ENCODE data around the gene TMEM114.
A peak's percentile ranks its signal among the peaks of the same experiment; 100 is the strongest.

Gene TMEM114

GRCh38 chr16:8591451-8591850 is 1.1 kb upstream of the TMEM114 start:
- no peak for ATAC-seq (ENCODE audit: low read depth)
- H3K27me3 Mint-ChIP-seq, result peaks cover 17% of the 10 kb centered on the region
- peaks cover 2% of the 10 kb centered on the region for H3K36me3 Mint-ChIP-seq
- peaks cover 4% of the 10 kb centered on the region for H3K4me1 Mint-ChIP-seq
- DNase-seq (ENCODE audit: low spot score in 2 of 2), result no peak
- no peak overlapping the region for H3K27ac Mint-ChIP-seq
- H3K4me3 Mint-ChIP-seq, result no peak overlapping the region
- peaks cover 2% of the 10 kb centered on the region for H3K9me3 Mint-ChIP-seq

GRCh38 chr16:8590811-8591210 is 500 bp upstream of the TMEM114 start:
- DNase-seq (ENCODE audit: low spot score in 2 of 2), result no peak
- Mint-ChIP-seq H3K36me3 (peaks cover 2% of the 10 kb centered on the region), H3K27ac (no peak overlapping the region), H3K27me3 (peaks cover 15% of the 10 kb centered on the region), H3K4me3 (no peak overlapping the region), H3K4me1 (peaks cover 4% of the 10 kb centered on the region), H3K9me3 (no peaks in the 10 kb centered on the region)
- ATAC-seq (ENCODE audit: low read depth), result no peak

- no peak for ATAC-seq (ENCODE audit: low read depth)
Measured at GRCh38 chr16:8589057-8589899, 1.0 kb downstream of the TMEM114 start.

GRCh38 chr16:8588682-8589056 is 1.6 kb downstream of the TMEM114 start:
- Mint-ChIP-seq H3K4me3 (no peak overlapping the region), H3K9me3 (peaks cover 2% of the 10 kb centered on the region), H3K4me1 (peaks cover 4% of the 10 kb centered on the region), H3K27ac (no peak overlapping the region), H3K36me3 (peaks cover 2% of the 10 kb centered on the region), H3K27me3 (peaks cover 12% of the 10 kb centered on the region)
- DNase-seq (ENCODE audit: low spot score in 2 of 2) (no peak), ATAC-seq (ENCODE audit: low read depth) (no peak)

More at GRCh38 chr16:8589057-8589899, 1.0 kb downstream of the TMEM114 start:
- Mint-ChIP-seq H3K27me3 (peaks cover 12% of the 10 kb centered on the region), H3K4me3 (no peak overlapping the region), H3K27ac (no peak overlapping the region), H3K9me3 (peaks cover 2% of the 10 kb centered on the region), H3K36me3 (peaks cover 2% of the 10 kb centered on the region), H3K4me1 (peaks cover 4% of the 10 kb centered on the region)
- no peak for DNase-seq (ENCODE audit: low spot score in 2 of 2)

GRCh38 chr16:8587065-8587464 is 3.2 kb downstream of the TMEM114 start:
- Mint-ChIP-seq H3K27me3 (peaks cover 20% of the 10 kb centered on the region), H3K36me3 (peaks cover 2% of the 10 kb centered on the region), H3K27ac (no peak overlapping the region), H3K9me3 (peaks cover 2% of the 10 kb centered on the region), H3K4me3 (no peak overlapping the region), H3K4me1 (peaks cover 9% of the 10 kb centered on the region)
- DNase-seq (ENCODE audit: low spot score in 2 of 2), result no peak
- ATAC-seq (ENCODE audit: low read depth), result no peak

GRCh38 chr16:8585857-8586256 is 4.5 kb downstream of the TMEM114 start:
- Mint-ChIP-seq H3K27me3 (peaks cover 23% of the 10 kb centered on the region), H3K27ac (no peak overlapping the region), H3K4me1 (peaks cover 13% of the 10 kb centered on the region), H3K4me3 (no peak overlapping the region), H3K36me3 (peaks cover 2% of the 10 kb centered on the region), H3K9me3 (peaks cover 2% of the 10 kb centered on the region)
- no peak for ATAC-seq (ENCODE audit: low read depth)
- no peak for DNase-seq (ENCODE audit: low spot score in 2 of 2)

GRCh38 chr16:8585041-8585440 is 5.3 kb downstream of the TMEM114 start:
- H3K4me1 Mint-ChIP-seq, result peaks cover 12% of the 10 kb centered on the region
- ATAC-seq (ENCODE audit: low read depth) (no peak), DNase-seq (ENCODE audit: low spot score in 2 of 2) (no peak)
- H3K27me3 Mint-ChIP-seq, result peaks cover 20% of the 10 kb centered on the region
- peaks cover 2% of the 10 kb centered on the region for H3K9me3 Mint-ChIP-seq
- peaks cover 2% of the 10 kb centered on the region for H3K36me3 Mint-ChIP-seq
- no peak overlapping the region for H3K27ac Mint-ChIP-seq
- no peak overlapping the region for H3K4me3 Mint-ChIP-seq

- DNase-seq (ENCODE audit: low spot score in 2 of 2), result no peak
- H3K4me1 Mint-ChIP-seq, result peaks cover 10% of the 10 kb centered on the region
- H3K9me3 Mint-ChIP-seq, result peaks cover 2% of the 10 kb centered on the region
- no peak overlapping the region for H3K4me3 Mint-ChIP-seq
- H3K27ac Mint-ChIP-seq, result no peak overlapping the region
- peaks cover 21% of the 10 kb centered on the region for H3K27me3 Mint-ChIP-seq
- ATAC-seq (ENCODE audit: low read depth), result no peak
- H3K36me3 Mint-ChIP-seq, result peaks cover 2% of the 10 kb centered on the region
Measured at GRCh38 chr16:8583732-8584131, 6.6 kb downstream of the TMEM114 start.

- H3K27me3 Mint-ChIP-seq, result peaks cover 21% of the 10 kb centered on the region
- H3K9me3 Mint-ChIP-seq, result peaks cover 2% of the 10 kb centered on the region
- H3K27ac Mint-ChIP-seq, result no peak overlapping the region
- H3K4me3 Mint-ChIP-seq, result no peak overlapping the region
- peaks cover 2% of the 10 kb centered on the region for H3K36me3 Mint-ChIP-seq
- DNase-seq (ENCODE audit: low spot score in 2 of 2) (no peak), ATAC-seq (ENCODE audit: low read depth) (no peak)
- H3K4me1 Mint-ChIP-seq, result peaks cover 10% of the 10 kb centered on the region
Measured at GRCh38 chr16:8583199-8583598, 7.1 kb downstream of the TMEM114 start.

GRCh38 chr16:8581831-8582580 is 8.3 kb downstream of the TMEM114 start:
- H3K9me3 Mint-ChIP-seq, result peaks cover 2% of the 10 kb centered on the region
- no peaks in the 10 kb centered on the region for H3K36me3 Mint-ChIP-seq
- DNase-seq (ENCODE audit: low spot score in 2 of 2), result no peak
- peaks cover 20% of the 10 kb centered on the region for H3K27me3 Mint-ChIP-seq
- peak; percentile 17 for ATAC-seq (ENCODE audit: low read depth)
- H3K4me1 Mint-ChIP-seq, result peaks cover 10% of the 10 kb centered on the region
- no peak overlapping the region for H3K27ac Mint-ChIP-seq
- no peak overlapping the region for H3K4me3 Mint-ChIP-seq

- Mint-ChIP-seq H3K4me1 (peaks cover 10% of the 10 kb centered on the region), H3K4me3 (no peak overlapping the region), H3K9me3 (no peaks in the 10 kb centered on the region), H3K27me3 (peaks cover 23% of the 10 kb centered on the region), H3K36me3 (no peaks in the 10 kb centered on the region), H3K27ac (no peak overlapping the region)
- ATAC-seq (ENCODE audit: low read depth) (no peak), DNase-seq (ENCODE audit: low spot score in 2 of 2) (no peak)
Measured at GRCh38 chr16:8579559-8579958, 10.8 kb downstream of the TMEM114 start.

GRCh38 chr16:8577678-8578304 is 12.5 kb downstream of the TMEM114 start:
- H3K4me3 Mint-ChIP-seq, result no peak overlapping the region
- peaks cover 26% of the 10 kb centered on the region for H3K27me3 Mint-ChIP-seq
- peaks cover 9% of the 10 kb centered on the region for H3K4me1 Mint-ChIP-seq
- no peak overlapping the region for H3K27ac Mint-ChIP-seq
- no peaks in the 10 kb centered on the region for H3K36me3 Mint-ChIP-seq
- ATAC-seq (ENCODE audit: low read depth), result no peak
- DNase-seq (ENCODE audit: low spot score in 2 of 2), result no peak
- H3K9me3 Mint-ChIP-seq, result no peaks in the 10 kb centered on the region

- Mint-ChIP-seq H3K27me3 (peaks cover 23% of the 10 kb centered on the region), H3K9me3 (no peaks in the 10 kb centered on the region), H3K27ac (no peak overlapping the region), H3K4me3 (no peak overlapping the region), H3K4me1 (no peaks in the 10 kb centered on the region), H3K36me3 (no peaks in the 10 kb centered on the region)
- DNase-seq (ENCODE audit: low spot score in 2 of 2) (no peak), ATAC-seq (ENCODE audit: low read depth) (no peak)
Measured at GRCh38 chr16:8576141-8577004, 13.9 kb downstream of the TMEM114 start.

Measured in memory B cell (primary cell).